ENCODE measurements around the gene KLHL25.

Gene KLHL25

GRCh38 chr15:85792912-85793590 is 1.7 kb downstream of the KLHL25 start:
- Mint-ChIP-seq H3K9me3 (no peaks in the 10 kb centered on the region), H3K36me3 (ENCODE audit: low read depth) (peaks cover 6% of the 10 kb centered on the region), H3K4me3 (peak overlapping the region; percentile 85), H3K27me3 (no peaks in the 10 kb centered on the region), H3K27ac (peak overlapping the region; percentile 86), H3K4me1 (ENCODE audit: low read depth) (peaks cover 51% of the 10 kb centered on the region)
- DNase-seq = peak; percentile 46

GRCh38 chr15:85792102-85792731 is 2.5 kb downstream of the KLHL25 start:
- Mint-ChIP-seq H3K27me3 (no peaks in the 10 kb centered on the region), H3K36me3 (ENCODE audit: low read depth) (peaks cover 6% of the 10 kb centered on the region), H3K9me3 (no peaks in the 10 kb centered on the region), H3K4me3 (no peak overlapping the region), H3K27ac (no peak overlapping the region), H3K4me1 (ENCODE audit: low read depth) (peaks cover 56% of the 10 kb centered on the region)
- DNase-seq = no peak

- Mint-ChIP-seq H3K36me3 (ENCODE audit: low read depth) (peaks cover 6% of the 10 kb centered on the region), H3K4me3 (no peak overlapping the region), H3K4me1 (ENCODE audit: low read depth) (peaks cover 68% of the 10 kb centered on the region), H3K27ac (no peak overlapping the region), H3K9me3 (no peaks in the 10 kb centered on the region), H3K27me3 (no peaks in the 10 kb centered on the region)
- no peak for DNase-seq
Observed at GRCh38 chr15:85789496-85789875, 5.2 kb downstream of the KLHL25 start.

- no peak for DNase-seq
Observed at GRCh38 chr15:85788771-85789495, 5.8 kb downstream of the KLHL25 start.

GRCh38 chr15:85786781-85787114 is 8.0 kb downstream of the KLHL25 start:
- Mint-ChIP-seq H3K9me3 (no peaks in the 10 kb centered on the region), H3K36me3 (ENCODE audit: low read depth) (peaks cover 3% of the 10 kb centered on the region), H3K27me3 (no peaks in the 10 kb centered on the region), H3K4me3 (no peak overlapping the region), H3K4me1 (ENCODE audit: low read depth) (peaks cover 65% of the 10 kb centered on the region), H3K27ac (no peak overlapping the region)
- no peak for DNase-seq

More at GRCh38 chr15:85788771-85789495, 5.8 kb downstream of the KLHL25 start:
- Mint-ChIP-seq H3K9me3 (no peaks in the 10 kb centered on the region), H3K4me1 (ENCODE audit: low read depth) (peaks cover 71% of the 10 kb centered on the region), H3K27ac (no peak overlapping the region), H3K27me3 (no peaks in the 10 kb centered on the region), H3K36me3 (ENCODE audit: low read depth) (peaks cover 5% of the 10 kb centered on the region), H3K4me3 (no peak overlapping the region)

- H3K36me3 Mint-ChIP-seq (ENCODE audit: low read depth) = peaks cover 3% of the 10 kb centered on the region
- DNase-seq = no peak
- H3K9me3 Mint-ChIP-seq = no peaks in the 10 kb centered on the region
- H3K4me1 Mint-ChIP-seq (ENCODE audit: low read depth) = peaks cover 68% of the 10 kb centered on the region
- peak overlapping the region; percentile 90 for H3K27ac Mint-ChIP-seq
- peak overlapping the region; percentile 65 for H3K4me3 Mint-ChIP-seq
- no peaks in the 10 kb centered on the region for H3K27me3 Mint-ChIP-seq
Observed at GRCh38 chr15:85785887-85786780, 8.6 kb downstream of the KLHL25 start.

- H3K27me3 Mint-ChIP-seq = no peaks in the 10 kb centered on the region
- no peak for DNase-seq
- H3K4me1 Mint-ChIP-seq (ENCODE audit: low read depth) = peaks cover 62% of the 10 kb centered on the region
- no peaks in the 10 kb centered on the region for H3K9me3 Mint-ChIP-seq
- H3K4me3 Mint-ChIP-seq = no peak overlapping the region
- H3K27ac Mint-ChIP-seq = no peak overlapping the region
- no peaks in the 10 kb centered on the region for H3K36me3 Mint-ChIP-seq (ENCODE audit: low read depth)
Observed at GRCh38 chr15:85782064-85782463, 12.7 kb downstream of the KLHL25 start.

- Mint-ChIP-seq H3K36me3 (ENCODE audit: low read depth) (no peaks in the 10 kb centered on the region), H3K4me1 (ENCODE audit: low read depth) (peaks cover 56% of the 10 kb centered on the region), H3K27ac (no peak overlapping the region), H3K9me3 (no peaks in the 10 kb centered on the region), H3K27me3 (no peaks in the 10 kb centered on the region), H3K4me3 (no peak overlapping the region)
- no peak for DNase-seq
Observed at GRCh38 chr15:85781099-85781498, 13.6 kb downstream of the KLHL25 start.

GRCh38 chr15:85780225-85780985 is 14.3 kb downstream of the KLHL25 start:
- H3K4me1 Mint-ChIP-seq (ENCODE audit: low read depth) = peaks cover 49% of the 10 kb centered on the region
- H3K9me3 Mint-ChIP-seq = no peaks in the 10 kb centered on the region
- no peaks in the 10 kb centered on the region for H3K27me3 Mint-ChIP-seq
- no peak overlapping the region for H3K4me3 Mint-ChIP-seq
- no peak for DNase-seq
- no peak overlapping the region for H3K27ac Mint-ChIP-seq
- no peaks in the 10 kb centered on the region for H3K36me3 Mint-ChIP-seq (ENCODE audit: low read depth)

GRCh38 chr15:85779249-85779648 is 15.5 kb downstream of the KLHL25 start:
- no peak for DNase-seq
- H3K9me3 Mint-ChIP-seq = no peaks in the 10 kb centered on the region
- H3K27me3 Mint-ChIP-seq = no peaks in the 10 kb centered on the region
- peaks cover 39% of the 10 kb centered on the region for H3K4me1 Mint-ChIP-seq (ENCODE audit: low read depth)
- no peak overlapping the region for H3K4me3 Mint-ChIP-seq
- no peak overlapping the region for H3K27ac Mint-ChIP-seq
- H3K36me3 Mint-ChIP-seq (ENCODE audit: low read depth) = no peaks in the 10 kb centered on the region

- H3K4me1 Mint-ChIP-seq (ENCODE audit: low read depth) = peaks cover 36% of the 10 kb centered on the region
- DNase-seq = no peak
- H3K9me3 Mint-ChIP-seq = no peaks in the 10 kb centered on the region
- no peaks in the 10 kb centered on the region for H3K36me3 Mint-ChIP-seq (ENCODE audit: low read depth)
- no peak overlapping the region for H3K4me3 Mint-ChIP-seq
- H3K27me3 Mint-ChIP-seq = no peaks in the 10 kb centered on the region
- no peak overlapping the region for H3K27ac Mint-ChIP-seq
Observed at GRCh38 chr15:85778107-85778776, 16.5 kb downstream of the KLHL25 start.

GRCh38 chr15:85777250-85778106 is 17.2 kb downstream of the KLHL25 start:
- H3K4me3 Mint-ChIP-seq = no peak overlapping the region
- DNase-seq = no peak
- H3K4me1 Mint-ChIP-seq (ENCODE audit: low read depth) = peaks cover 36% of the 10 kb centered on the region
- H3K36me3 Mint-ChIP-seq (ENCODE audit: low read depth) = no peaks in the 10 kb centered on the region
- no peak overlapping the region for H3K27ac Mint-ChIP-seq
- no peaks in the 10 kb centered on the region for H3K27me3 Mint-ChIP-seq
- H3K9me3 Mint-ChIP-seq = no peaks in the 10 kb centered on the region

- H3K36me3 Mint-ChIP-seq (ENCODE audit: low read depth) = peaks cover 9% of the 10 kb centered on the region
- no peak for DNase-seq
- H3K9me3 Mint-ChIP-seq = no peaks in the 10 kb centered on the region
- peaks cover 16% of the 10 kb centered on the region for H3K4me1 Mint-ChIP-seq (ENCODE audit: low read depth)
- H3K4me3 Mint-ChIP-seq = no peak overlapping the region
- no peak overlapping the region for H3K27ac Mint-ChIP-seq
- no peaks in the 10 kb centered on the region for H3K27me3 Mint-ChIP-seq
Observed at GRCh38 chr15:85773970-85774369, 20.8 kb downstream of the KLHL25 start.
